Measurements from ENCODE around the gene CLEC16A.
"Not testable (repeated sequence)": the region's sequence is repeated elsewhere in the genome, so short reads cannot be mapped to it uniquely, and the experiment has no call there.

Gene CLEC16A

GRCh38 chr16:10940501-10941079, 3.8 kb upstream of the CLEC16A start:
- no peak for DNase-seq

GRCh38 chr16:10941127-10941933, 3.0 kb upstream of the CLEC16A start:
- peak; percentile 34 for DNase-seq

GRCh38 chr16:10941935-10942351, 2.4 kb upstream of the CLEC16A start:
- DNase-seq, result not testable (repeated sequence)

GRCh38 chr16:10942352-10943063, 1.9 kb upstream of the CLEC16A start, which contains the start of gene DEXI:
Gene DEXI (minus strand): TSS chr16:10942468. CDS start chr16:10942005, 463 bp downstream.
- peak; percentile 96 for DNase-seq

- no peak for DNase-seq
Observed at GRCh38 chr16:10943064-10943353, 1.4 kb upstream of the CLEC16A start.

GRCh38 chr16:10945065-10945787, 862 bp downstream of the CLEC16A start:
- no peak for DNase-seq

- DNase-seq, result no peak
Observed at GRCh38 chr16:10946308-10946707, 1.9 kb downstream of the CLEC16A start.

GRCh38 chr16:10947211-10947787, 2.9 kb downstream of the CLEC16A start:
- DNase-seq, result no peak

GRCh38 chr16:10949424-10949970, 5.1 kb downstream of the CLEC16A start:
- no peak for DNase-seq

- peak; percentile 14 for DNase-seq
Observed at GRCh38 chr16:10950393-10950792, 6.0 kb downstream of the CLEC16A start.

GRCh38 chr16:10951026-10951425, 6.7 kb downstream of the CLEC16A start:
- no peak for DNase-seq

GRCh38 chr16:10954903-10955302, 10.5 kb downstream of the CLEC16A start:
- no peak for DNase-seq

- no peak for DNase-seq
Observed at GRCh38 chr16:10957771-10958482, 13.6 kb downstream of the CLEC16A start.

GRCh38 chr16:10959161-10959560, 14.8 kb downstream of the CLEC16A start:
- no peak for DNase-seq

GRCh38 chr16:10961231-10961630, 16.9 kb downstream of the CLEC16A start:
- DNase-seq, result no peak

GRCh38 chr16:10964039-10964890, 19.9 kb downstream of the CLEC16A start:
- peak; percentile 77 for DNase-seq

- no peak for DNase-seq
Observed at GRCh38 chr16:10964891-10965326, 20.5 kb downstream of the CLEC16A start.

- DNase-seq, result no peak
Observed at GRCh38 chr16:10965440-10966061, 21.2 kb downstream of the CLEC16A start.

GRCh38 chr16:10966129-10966528, 21.8 kb downstream of the CLEC16A start:
- no peak for DNase-seq

- not testable (repeated sequence) for DNase-seq
Observed at GRCh38 chr16:10966559-10966958, 22.2 kb downstream of the CLEC16A start.

Measured in NCI-H82 (cell line).